HUES64 (cell line): ENCODE measurements around the gene DLX3.

Experiments used
- H3K27ac ChIP-seq: 2 replicates; pipeline ENCODE4 v1.7.0; 2013; ENCODE audit warnings: low read depth, low read length, inconsistent platforms
- H3K27me3 ChIP-seq: 2 replicates; pipeline ENCODE4 v1.6.1; 2013; ENCODE audit warnings: mild to moderate bottlenecking, low read length; ENCODE audit not compliant: insufficient read depth
- H3K36me3 ChIP-seq: 2 replicates; pipeline ENCODE4 v1.6.1; 2013; ENCODE audit warnings: mild to moderate bottlenecking, low read length; ENCODE audit not compliant: insufficient read depth
- H3K4me1 ChIP-seq: 2 replicates; pipeline ENCODE4 v1.6.1; 2013; ENCODE audit warnings: mild to moderate bottlenecking, low read length, moderate library complexity; ENCODE audit not compliant: insufficient read depth
- H3K4me3 ChIP-seq: 2 replicates; pipeline ENCODE4 v1.5.1; 2013; ENCODE audit warnings: mild to moderate bottlenecking, low read length, moderate library complexity
- H3K9ac ChIP-seq: 2 replicates; pipeline ENCODE4 v1.6.1; 2013; ENCODE audit warnings: mild to moderate bottlenecking, low read depth, low read length
- H3K9me3 ChIP-seq: 2 replicates; pipeline ENCODE4 v1.6.1; 2013; ENCODE audit warnings: low read depth, low read length; ENCODE audit not compliant: insufficient read depth
- WGBS: fragments of 150-250, 120-280 bp; methylation state at CpG from one replicate; pipeline ENCODE4 v1.1.7; 2013; ENCODE audit warnings: missing lambda C conversion rate; 5-methylcytosine and 5-hydroxymethylcytosine counted together

The DLX3 gene

DNA sequence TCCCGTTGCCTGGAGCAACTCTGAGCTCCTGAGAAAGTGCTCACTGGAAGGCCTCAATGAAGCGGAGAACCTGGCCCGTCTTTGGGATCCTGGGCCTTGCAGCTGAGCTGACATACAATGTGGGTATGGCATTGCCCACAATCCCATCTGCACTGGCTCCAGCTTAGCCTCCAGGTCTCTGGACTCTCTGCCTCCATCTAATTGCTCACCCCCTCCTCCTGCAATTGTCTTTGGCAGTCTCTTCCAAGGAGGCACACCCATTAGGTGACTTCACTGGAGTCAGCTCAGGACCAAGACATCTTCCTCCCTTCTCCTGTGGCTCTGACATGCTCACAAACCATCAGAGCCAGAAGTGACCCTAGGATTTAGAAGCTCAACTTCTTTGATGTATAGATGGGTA lies 24.5 kb downstream of the DLX3 start:
- peaks cover 100% of the 10 kb centered on the region for H3K27me3 ChIP-seq
- H3K9ac ChIP-seq = no peak overlapping the region
- 60% methylated on average over 3 of the region's 3 CpGs for whole genome bisulfite sequencing
- H3K9me3 ChIP-seq = no peaks in the 10 kb centered on the region
- H3K4me3 ChIP-seq = no peak overlapping the region
- no peaks in the 10 kb centered on the region for H3K36me3 ChIP-seq
- peaks cover 14% of the 10 kb centered on the region for H3K4me1 ChIP-seq
- no peak overlapping the region for H3K27ac ChIP-seq

DNA sequence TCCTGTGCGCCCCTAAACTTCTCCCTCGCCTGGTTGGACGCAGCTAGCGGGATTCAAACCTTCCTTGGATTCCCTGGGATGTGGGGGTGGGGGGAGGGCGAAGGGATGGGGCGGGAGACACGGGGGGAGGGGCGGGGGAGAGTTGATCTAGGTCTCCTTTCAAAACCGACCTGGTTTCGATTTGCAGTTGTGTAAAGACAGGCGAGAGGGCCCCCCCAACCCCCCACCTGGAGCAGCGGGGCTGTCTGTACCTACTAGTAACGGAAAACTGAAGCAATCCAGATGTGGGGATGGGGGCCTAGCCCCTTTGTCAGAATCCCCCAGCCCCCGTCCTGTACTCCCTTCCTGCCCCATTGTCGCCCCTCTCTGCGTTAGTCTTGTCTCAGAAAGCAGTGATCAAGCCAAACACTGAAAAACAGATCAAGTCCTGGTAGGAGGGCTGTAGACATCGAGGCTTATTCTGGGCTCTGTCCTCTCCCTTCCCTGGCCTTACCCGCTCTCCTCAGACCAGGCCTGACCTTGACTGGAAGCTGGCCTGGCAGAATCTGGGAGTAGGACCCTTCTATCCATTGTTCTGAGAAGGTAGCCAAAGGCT lies 25.1 kb downstream of the DLX3 start:
- peak overlapping the region; percentile 71 for H3K4me3 ChIP-seq
- no peak overlapping the region for H3K27ac ChIP-seq
- H3K27me3 ChIP-seq = peaks cover 100% of the 10 kb centered on the region
- H3K4me1 ChIP-seq = 0 out of 2 replicates have a peak, but pooled peaks cover 9% of the 10 kb centered on the region
- H3K9me3 ChIP-seq = no peaks in the 10 kb centered on the region
- H3K9ac ChIP-seq = no peak overlapping the region
- no peaks in the 10 kb centered on the region for H3K36me3 ChIP-seq
- WGBS = 10% methylated on average over 12 of the region's 18 CpGs

DNA sequence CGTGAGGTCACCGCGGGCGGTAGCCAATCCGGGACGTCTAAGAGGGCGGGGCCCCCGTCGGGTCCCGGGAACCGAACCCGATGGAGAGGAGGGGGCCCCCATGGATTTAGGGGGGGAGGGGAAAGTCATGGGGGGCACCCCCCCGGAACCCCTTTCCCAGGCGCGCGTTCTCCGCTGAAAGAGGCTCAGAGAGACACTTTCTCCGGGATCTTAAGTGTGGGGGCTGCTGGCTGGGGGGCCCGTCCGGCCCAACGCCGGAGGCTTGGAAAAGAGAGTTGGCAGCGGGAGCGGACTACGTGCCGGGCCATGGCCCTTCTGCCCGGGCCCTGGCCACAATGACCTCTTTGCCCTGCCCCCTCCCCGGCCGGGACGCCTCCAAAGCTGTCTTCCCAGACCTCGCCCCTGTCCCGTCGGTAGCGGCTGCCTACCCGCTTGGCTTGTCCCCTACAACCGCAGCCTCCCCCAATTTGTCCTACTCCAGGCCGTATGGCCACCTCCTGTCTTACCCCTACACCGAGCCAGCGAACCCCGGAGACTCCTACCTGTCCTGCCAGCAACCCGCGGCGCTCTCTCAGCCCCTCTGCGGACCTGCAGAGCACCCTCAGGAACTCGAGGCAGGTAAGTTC lies 25.8 kb downstream of the DLX3 start, which contains the start of gene DLX4:
Gene DLX4, plus strand, starts transcription at position 57 of the 626 bp plus-strand sequence. Its CDS starts 279 bp downstream, at position 336.
- H3K27me3 ChIP-seq = peaks cover 100% of the 10 kb centered on the region
- peaks cover 15% of the 10 kb centered on the region for H3K4me1 ChIP-seq
- peak within 1 kb of the TSS; percentile 54; the same call in 1 of the 2 replicates for H3K27ac ChIP-seq
- no peaks in the 10 kb centered on the region for H3K9me3 ChIP-seq
- WGBS = 1% methylated on average over 45 of the region's 45 CpGs
- H3K9ac ChIP-seq = peak within 1 kb of the TSS; percentile 61
- peak within 1 kb of the TSS; percentile 71 for H3K4me3 ChIP-seq
- no peaks in the 10 kb centered on the region for H3K36me3 ChIP-seq

DNA sequence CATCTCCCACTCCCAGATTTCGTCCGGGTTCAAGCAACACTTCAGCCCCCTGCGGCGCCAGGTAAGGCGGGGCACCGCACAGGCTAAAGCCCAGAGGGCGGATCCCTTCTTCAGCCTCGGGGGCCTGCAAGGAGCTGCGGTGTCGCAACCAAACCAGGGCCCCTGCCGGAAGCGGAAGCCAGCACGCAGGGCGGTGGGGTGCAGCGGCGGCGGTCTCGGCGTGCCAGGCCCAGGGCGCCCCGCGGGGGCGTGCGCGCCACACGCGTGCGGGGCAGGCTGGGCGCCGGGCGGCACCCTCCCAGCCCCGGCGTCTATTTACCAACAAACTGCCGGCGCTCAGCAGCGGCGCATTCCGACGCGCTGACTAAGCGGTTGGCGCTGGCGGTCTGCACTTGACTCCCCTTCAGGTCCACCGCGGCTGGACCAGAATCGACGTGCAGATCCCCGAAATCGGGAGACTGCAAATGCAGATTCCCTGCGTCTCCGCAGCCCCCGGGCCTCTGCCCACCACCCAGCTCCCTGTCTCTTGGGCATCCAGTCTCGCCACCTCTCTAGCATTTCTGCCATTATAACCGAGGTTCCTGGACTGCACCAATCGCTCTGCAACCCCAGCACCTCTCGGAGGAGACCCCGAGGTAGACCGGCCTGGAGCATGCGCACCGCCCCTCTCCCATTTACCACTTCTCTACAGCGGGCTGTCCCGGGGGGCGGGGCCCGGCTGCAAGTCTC lies 26.5 kb downstream of the DLX3 start:
- no peaks in the 10 kb centered on the region for H3K9me3 ChIP-seq
- H3K27me3 ChIP-seq = peaks cover 100% of the 10 kb centered on the region
- peak overlapping the region; percentile 71 for H3K4me3 ChIP-seq
- peak overlapping the region; percentile 61 for H3K9ac ChIP-seq
- peaks cover 22% of the 10 kb centered on the region for H3K4me1 ChIP-seq
- WGBS = under 1% methylated on average over 64 of the region's 64 CpGs
- no peaks in the 10 kb centered on the region for H3K36me3 ChIP-seq
- peak overlapping the region; percentile 54; the same call in 1 of the 2 replicates for H3K27ac ChIP-seq

DNA sequence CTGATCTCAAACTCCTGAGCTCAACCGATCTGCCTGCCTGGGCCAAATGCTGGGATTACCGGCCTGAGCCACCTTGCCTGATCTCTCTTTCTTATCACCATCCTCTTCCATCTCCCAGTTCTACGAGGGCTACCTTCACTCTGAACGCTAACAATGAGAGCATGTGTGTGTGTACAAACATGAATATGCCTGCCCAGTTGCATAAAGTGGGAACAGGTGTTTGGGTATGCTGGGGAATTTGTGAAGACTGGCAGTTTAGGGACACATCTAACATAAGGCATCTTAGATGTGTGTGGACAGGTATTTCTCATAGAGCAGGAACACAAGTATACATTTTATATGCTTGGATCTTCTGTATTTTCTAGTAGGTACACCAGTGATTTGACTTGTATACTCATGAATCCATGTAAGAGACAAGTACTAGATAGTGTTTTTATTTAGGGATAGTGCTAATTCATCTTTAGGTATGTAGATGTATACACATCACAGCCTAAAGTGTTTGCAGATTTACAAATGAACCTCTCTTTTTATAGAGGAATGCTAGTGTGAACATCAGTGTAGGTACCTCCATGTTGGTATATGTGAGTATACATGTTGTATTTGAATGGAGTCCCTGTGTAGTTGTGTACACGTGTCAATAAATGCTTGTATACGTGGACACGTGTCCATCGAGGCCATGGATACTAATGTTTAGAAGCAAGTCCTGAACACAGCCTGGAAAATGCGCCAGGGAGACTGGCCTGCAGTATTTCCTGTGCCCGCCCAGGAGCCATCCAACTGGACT lies 27.2 kb downstream of the DLX3 start:
- no peak overlapping the region for H3K9ac ChIP-seq
- peaks cover 100% of the 10 kb centered on the region for H3K27me3 ChIP-seq
- H3K36me3 ChIP-seq = no peaks in the 10 kb centered on the region
- peak overlapping the region; percentile 71 for H3K4me3 ChIP-seq
- no peak overlapping the region for H3K27ac ChIP-seq
- 18% methylated on average over 10 of the region's 10 CpGs for WGBS
- H3K9me3 ChIP-seq = no peaks in the 10 kb centered on the region
- peaks cover 28% of the 10 kb centered on the region for H3K4me1 ChIP-seq

DNA sequence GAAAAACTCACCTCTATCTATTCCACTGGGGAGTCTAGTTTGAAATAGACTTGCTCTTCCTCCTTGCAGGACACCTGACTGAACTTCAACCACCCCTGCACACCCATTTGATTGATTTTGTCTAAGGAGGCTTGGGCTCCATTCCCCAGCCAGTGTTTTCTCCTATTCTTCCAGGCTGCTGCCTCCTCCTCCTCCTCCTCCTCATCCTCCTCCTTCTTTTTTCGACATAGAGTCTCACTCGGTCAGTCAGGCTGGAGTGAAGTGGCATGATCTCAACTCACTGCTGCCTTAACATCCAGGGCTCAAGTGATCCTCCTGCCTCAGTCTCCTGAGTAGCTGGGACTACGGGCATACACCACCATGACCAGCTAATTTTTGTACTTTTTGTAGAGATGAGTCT lies 27.8 kb downstream of the DLX3 start:
- peaks cover 100% of the 10 kb centered on the region for H3K27me3 ChIP-seq
- H3K4me3 ChIP-seq = no peak overlapping the region

DNA sequence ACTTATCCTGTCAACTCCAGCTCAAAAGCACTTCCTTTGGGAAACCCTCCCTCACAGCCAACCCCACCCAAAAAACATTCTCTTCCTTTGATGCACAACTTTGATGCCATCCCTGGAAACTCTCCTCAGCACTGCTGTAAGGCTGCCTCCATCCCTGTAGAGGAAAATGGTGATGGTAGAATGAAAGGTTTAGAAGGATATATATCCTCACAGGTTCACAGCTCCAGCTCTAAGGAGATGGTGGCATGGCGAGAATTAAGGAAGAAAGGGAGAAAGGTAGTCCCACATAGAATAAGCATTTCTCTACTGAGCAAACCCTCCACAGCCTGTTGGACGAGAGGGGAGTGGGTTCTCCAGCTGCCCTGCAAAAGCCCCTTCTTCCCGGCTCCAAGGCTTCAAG lies 28.3 kb downstream of the DLX3 start:
- Histone ChIP-seq H3K36me3 (no peaks in the 10 kb centered on the region), H3K9me3 (no peaks in the 10 kb centered on the region), H3K4me3 (no peak overlapping the region), H3K27ac (no peak overlapping the region), H3K9ac (no peak overlapping the region), H3K27me3 (peaks cover 99% of the 10 kb centered on the region), H3K4me1 (peaks cover 34% of the 10 kb centered on the region)
- 36% methylated on average over 2 of the region's 3 CpGs for WGBS

More for the DNA sequence above, 27.8 kb downstream of the DLX3 start:
- Histone ChIP-seq H3K9ac (no peak overlapping the region), H3K27ac (no peak overlapping the region), H3K4me1 (peaks cover 34% of the 10 kb centered on the region), H3K9me3 (no peaks in the 10 kb centered on the region), H3K36me3 (no peaks in the 10 kb centered on the region)
- 29% methylated on average over 3 of the region's 3 CpGs for WGBS

DNA sequence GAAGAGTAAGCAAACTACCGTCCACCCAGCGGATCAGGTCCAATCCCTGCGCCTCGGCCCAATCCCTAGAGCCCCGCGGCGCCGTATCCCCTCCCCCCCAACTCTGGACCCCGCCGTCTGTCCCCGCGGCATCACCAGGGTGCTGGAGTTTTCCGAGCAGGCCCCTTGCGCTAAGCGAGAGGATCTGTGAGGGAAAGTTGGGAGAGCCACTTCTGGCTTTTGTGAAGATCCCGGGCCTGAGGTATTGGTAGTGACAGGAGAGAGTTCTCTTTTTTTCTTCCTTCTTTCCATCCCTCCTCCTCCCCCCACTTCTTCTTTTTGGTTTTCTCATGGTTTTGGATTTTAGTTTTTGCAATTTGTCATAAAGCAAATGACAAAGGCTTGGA lies 29.5 kb downstream of the DLX3 start:
- no peaks in the 10 kb centered on the region for H3K9me3 ChIP-seq
- peak overlapping the region; percentile 36 for H3K4me3 ChIP-seq
- peaks cover 28% of the 10 kb centered on the region for H3K4me1 ChIP-seq
- H3K27me3 ChIP-seq = peaks cover 96% of the 10 kb centered on the region
- WGBS = 2% methylated on average over 14 of the region's 16 CpGs
- no peak overlapping the region for H3K9ac ChIP-seq
- H3K36me3 ChIP-seq = no peaks in the 10 kb centered on the region
- H3K27ac ChIP-seq = no peak overlapping the region

DNA sequence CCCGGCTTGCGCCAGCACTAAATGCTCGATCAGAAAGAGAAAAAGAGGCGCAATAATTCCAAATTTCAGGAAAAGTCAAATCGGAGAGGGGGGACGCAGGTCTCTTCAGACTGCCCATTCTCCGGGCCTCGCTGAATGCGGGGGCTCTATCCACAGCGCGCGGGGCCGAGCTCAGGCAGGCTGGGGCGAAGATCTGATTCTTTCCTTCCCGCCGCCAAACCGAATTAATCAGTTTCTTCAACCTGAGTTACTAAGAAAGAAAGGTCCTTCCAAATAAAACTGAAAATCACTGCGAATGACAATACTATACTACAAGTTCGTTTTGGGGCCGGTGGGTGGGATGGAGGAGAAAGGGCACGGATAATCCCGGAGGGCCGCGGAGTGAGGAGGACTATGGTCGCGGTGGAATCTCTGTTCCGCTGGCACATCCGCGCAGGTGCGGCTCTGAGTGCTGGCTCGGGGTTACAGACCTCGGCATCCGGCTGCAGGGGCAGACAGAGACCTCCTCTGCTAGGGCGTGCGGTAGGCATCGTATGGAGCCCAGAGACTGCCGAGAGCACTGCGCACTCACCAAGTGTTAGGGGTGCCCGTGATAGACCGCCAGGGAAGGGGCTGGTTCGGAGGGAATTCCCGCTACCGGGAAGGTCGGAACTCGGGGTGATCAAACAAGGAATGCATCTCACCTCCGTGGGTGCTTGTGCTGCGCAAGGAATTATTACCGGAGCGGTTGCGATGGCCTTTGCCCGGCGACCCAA lies 30.1 kb downstream of the DLX3 start:
- 1% methylated on average over 51 of the region's 52 CpGs for WGBS
- H3K36me3 ChIP-seq = no peaks in the 10 kb centered on the region
- no peaks in the 10 kb centered on the region for H3K9me3 ChIP-seq
- peaks cover 26% of the 10 kb centered on the region for H3K4me1 ChIP-seq
- peaks cover 90% of the 10 kb centered on the region for H3K27me3 ChIP-seq
- H3K27ac ChIP-seq = no peak overlapping the region
- no peak overlapping the region for H3K9ac ChIP-seq
- peak overlapping the region; percentile 36 for H3K4me3 ChIP-seq

DNA sequence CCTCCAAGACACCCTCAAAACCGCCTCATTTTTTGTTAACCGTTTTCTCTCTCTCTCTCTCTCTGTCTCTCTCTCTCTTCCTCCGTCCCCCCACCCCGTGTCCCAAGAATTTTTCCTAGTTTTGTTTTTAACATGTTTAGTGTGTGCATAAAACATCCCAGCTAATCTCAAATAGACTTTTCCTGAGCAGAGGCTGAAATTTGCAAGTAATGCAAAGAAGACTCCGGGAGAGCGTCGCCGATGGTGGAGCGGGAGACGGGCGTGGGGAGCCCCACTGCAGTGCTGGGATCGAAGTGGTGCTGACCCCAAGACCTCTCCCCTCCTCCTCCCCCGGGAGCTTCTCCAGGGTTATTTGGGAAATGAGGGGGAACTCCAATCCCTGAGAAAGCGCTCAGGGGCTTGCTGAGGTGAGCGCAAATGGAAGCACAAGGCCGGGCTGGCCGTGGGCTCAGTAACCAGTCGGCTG lies 30.7 kb downstream of the DLX3 start:
- H3K27ac ChIP-seq = no peak overlapping the region
- H3K4me1 ChIP-seq = peaks cover 25% of the 10 kb centered on the region
- no peaks in the 10 kb centered on the region for H3K9me3 ChIP-seq
- peaks cover 84% of the 10 kb centered on the region for H3K27me3 ChIP-seq
- H3K36me3 ChIP-seq = no peaks in the 10 kb centered on the region
- WGBS = under 1% methylated on average over 17 of the region's 18 CpGs
- peak overlapping the region; percentile 38 for H3K4me3 ChIP-seq
- H3K9ac ChIP-seq = no peak overlapping the region
